ENCODE data around the gene AREG. TPM values are rescaled to one million over a fixed set of nuclear protein-coding genes. Genes with fewer than 3 reads are reported as not detected.

The AREG gene
- total RNA-seq, 4 donors from 2014 or later, result 13.0 to 40.6 (median 26.2) TPM

GRCh38 chr4:74413265-74413664, 31.7 kb upstream of the AREG start:
- H3K27ac ChIP-seq, result no peak overlapping the region
- no peaks in the 10 kb centered on the region for H3K36me3 ChIP-seq
- no peaks in the 10 kb centered on the region for H3K9me3 ChIP-seq
- H3K27me3 ChIP-seq, result no peaks in the 10 kb centered on the region
- H3K4me1 ChIP-seq, result peaks cover 6% of the 10 kb centered on the region
- no peak for TF ChIP-seq POLR2A (IDR thresholded peaks at IDR 0.05)
- TF ChIP-seq CTCF (IDR thresholded peaks at IDR 0.05), result no peak
- no peak for TF ChIP-seq EP300 (IDR thresholded peaks at IDR 0.05)
- no peak for TF ChIP-seq POLR2AphosphoS5 (IDR thresholded peaks at IDR 0.05)
- H3K4me3 ChIP-seq, result no peak overlapping the region
- DNase-seq (ENCODE audit: low spot score in 2 of 2), result no peak

GRCh38 chr4:74414149-74414809, 30.7 kb upstream of the AREG start:
- DNase-seq (ENCODE audit: low spot score in 2 of 2), result no peak
- 38% methylated on average over 5 of the region's 5 CpGs for WGBS
- Histone ChIP-seq H3K27me3 (no peaks in the 10 kb centered on the region), H3K4me1 (peaks cover 10% of the 10 kb centered on the region), H3K9me3 (no peaks in the 10 kb centered on the region), H3K4me3 (no peak overlapping the region), H3K36me3 (no peaks in the 10 kb centered on the region), H3K27ac (no peak overlapping the region)
- no peak for TF ChIP-seq CTCF (IDR thresholded peaks at IDR 0.05)
- no peak for TF ChIP-seq POLR2A (IDR thresholded peaks at IDR 0.05)
- TF ChIP-seq POLR2AphosphoS5 (IDR thresholded peaks at IDR 0.05), result no peak
- TF ChIP-seq EP300 (IDR thresholded peaks at IDR 0.05), result no peak

GRCh38 chr4:74415602-74416300, 29.2 kb upstream of the AREG start:
- H3K9me3 ChIP-seq, result no peaks in the 10 kb centered on the region
- WGBS, result 55% methylated on average over 3 of the region's 3 CpGs
- H3K4me3 ChIP-seq, result no peak overlapping the region
- TF ChIP-seq EP300 (IDR thresholded peaks at IDR 0.05) (no peak), POLR2AphosphoS5 (IDR thresholded peaks at IDR 0.05) (no peak)
- no peaks in the 10 kb centered on the region for H3K27me3 ChIP-seq
- no peaks in the 10 kb centered on the region for H3K36me3 ChIP-seq
- no peak overlapping the region for H3K27ac ChIP-seq
- H3K4me1 ChIP-seq, result peaks cover 10% of the 10 kb centered on the region
- DNase-seq (ENCODE audit: low spot score in 2 of 2), result no peak

- H3K27me3 ChIP-seq, result no peaks in the 10 kb centered on the region
- H3K4me3 ChIP-seq, result no peak overlapping the region
- DNase-seq (ENCODE audit: low spot score in 2 of 2), result no peak
- H3K36me3 ChIP-seq, result no peaks in the 10 kb centered on the region
- no peak overlapping the region for H3K27ac ChIP-seq
- no peaks in the 10 kb centered on the region for H3K9me3 ChIP-seq
- peaks cover 7% of the 10 kb centered on the region for H3K4me1 ChIP-seq
- 68% methylated on average over 6 of the region's 6 CpGs for WGBS
- TF ChIP-seq CTCF (IDR thresholded peaks at IDR 0.05), result no peak
- no peak for TF ChIP-seq POLR2A (IDR thresholded peaks at IDR 0.05)
- no peak for TF ChIP-seq EP300 (IDR thresholded peaks at IDR 0.05)
- no peak for TF ChIP-seq POLR2AphosphoS5 (IDR thresholded peaks at IDR 0.05)
These were observed 26.8 kb upstream of the AREG start for GRCh38 chr4:74418063-74418670.

GRCh38 chr4:74420863-74421262, 24.1 kb upstream of the AREG start:
- no peak for TF ChIP-seq POLR2A (IDR thresholded peaks at IDR 0.05)
- no peak for TF ChIP-seq EP300 (IDR thresholded peaks at IDR 0.05)
- no peaks in the 10 kb centered on the region for H3K9me3 ChIP-seq
- no peaks in the 10 kb centered on the region for H3K36me3 ChIP-seq
- no peak for DNase-seq (ENCODE audit: low spot score in 2 of 2)
- H3K27ac ChIP-seq, result no peak overlapping the region
- 93% methylated on average over 5 of the region's 5 CpGs for WGBS
- no peak overlapping the region for H3K4me3 ChIP-seq
- H3K4me1 ChIP-seq, result peaks cover 4% of the 10 kb centered on the region
- H3K27me3 ChIP-seq, result no peaks in the 10 kb centered on the region

- Histone ChIP-seq H3K27me3 (no peaks in the 10 kb centered on the region), H3K9me3 (no peaks in the 10 kb centered on the region), H3K4me3 (no peak overlapping the region), H3K27ac (no peak overlapping the region), H3K36me3 (no peaks in the 10 kb centered on the region), H3K4me1 (peaks cover 4% of the 10 kb centered on the region)
- no peak for DNase-seq (ENCODE audit: low spot score in 2 of 2)
- no peak for TF ChIP-seq CTCF (IDR thresholded peaks at IDR 0.05)
- no peak for TF ChIP-seq EP300 (IDR thresholded peaks at IDR 0.05)
- TF ChIP-seq POLR2AphosphoS5 (IDR thresholded peaks at IDR 0.05), result no peak
- no peak for TF ChIP-seq POLR2A (IDR thresholded peaks at IDR 0.05)
- WGBS, result 12% methylated on average over 1 of the region's 1 CpG
These were observed 21.8 kb upstream of the AREG start for GRCh38 chr4:74423104-74423503.

Data from suprapubic skin (tissue), 4 donors.